Measurements from ENCODE around the gene TRIL.

The TRIL gene
- total RNA-seq, result 0 to 0.09 reads per million in 2 donors

- DNase-seq, result no peak
Measured at GRCh38 chr7:28958235-28958979, at the start of gene TRIL. Gene TRIL, minus strand, starts transcription at chr7:28958330. Its CDS starts 284 bp downstream, at chr7:28958046.

- no peak for DNase-seq
Measured at GRCh38 chr7:29007127-29007526, 49.0 kb upstream of the TRIL start.

GRCh38 chr7:29005829-29006228 lies 47.7 kb upstream of the TRIL start:
- no peak for DNase-seq

GRCh38 chr7:29005406-29005805 lies 47.3 kb upstream of the TRIL start:
- no peak for DNase-seq

GRCh38 chr7:29003703-29004102 lies 45.6 kb upstream of the TRIL start:
- DNase-seq, result no peak

- DNase-seq, result no peak
Measured at GRCh38 chr7:29000717-29001076, 42.6 kb upstream of the TRIL start.

- DNase-seq, result no peak
Measured at GRCh38 chr7:28999895-29000716, 42.0 kb upstream of the TRIL start.

- DNase-seq, result no peak
Measured at GRCh38 chr7:28999427-28999826, 41.3 kb upstream of the TRIL start.

GRCh38 chr7:28998105-28998504 lies 40.0 kb upstream of the TRIL start:
- DNase-seq, result no peak

GRCh38 chr7:28996836-28997235 lies 38.7 kb upstream of the TRIL start:
- no peak for DNase-seq

- no peak for DNase-seq
Measured at GRCh38 chr7:28993371-28993770, 35.2 kb upstream of the TRIL start.

- DNase-seq, result no peak
Measured at GRCh38 chr7:28992798-28993197, 34.7 kb upstream of the TRIL start.

- no peak for DNase-seq
Measured at GRCh38 chr7:28990200-28990960, 32.2 kb upstream of the TRIL start.

GRCh38 chr7:28989211-28989980 lies 31.3 kb upstream of the TRIL start:
- DNase-seq, result no peak

- no peak for DNase-seq
Measured at GRCh38 chr7:28988810-28989209, 30.7 kb upstream of the TRIL start.

- no peak for DNase-seq
Measured at GRCh38 chr7:28988091-28988490, 30.0 kb upstream of the TRIL start.

- no peak for DNase-seq
Measured at GRCh38 chr7:28986765-28987110, 28.6 kb upstream of the TRIL start.

- no peak for DNase-seq
Measured at GRCh38 chr7:28986028-28986764, 28.1 kb upstream of the TRIL start.

GRCh38 chr7:28984631-28985030 lies 26.5 kb upstream of the TRIL start:
- no peak for DNase-seq

- DNase-seq, result no peak
Measured at GRCh38 chr7:28984217-28984616, 26.1 kb upstream of the TRIL start.

- DNase-seq, result no peak
Measured at GRCh38 chr7:28983396-28984190, 25.5 kb upstream of the TRIL start.

All from activated gamma-delta T cell (primary cell).